NCI-H82 treated with DMSO at 0.1 percent for 48 hours (cell line): ENCODE measurements around the gene PLA2G4C.

ENCODE experiments used
- DNase-seq: peaks from one replicate; lab custom pipeline; 2025; ENCODE audit not compliant: unreplicated experiment; lab: John Stamatoyannopoulos, UW

PLA2G4C gene, protein sequence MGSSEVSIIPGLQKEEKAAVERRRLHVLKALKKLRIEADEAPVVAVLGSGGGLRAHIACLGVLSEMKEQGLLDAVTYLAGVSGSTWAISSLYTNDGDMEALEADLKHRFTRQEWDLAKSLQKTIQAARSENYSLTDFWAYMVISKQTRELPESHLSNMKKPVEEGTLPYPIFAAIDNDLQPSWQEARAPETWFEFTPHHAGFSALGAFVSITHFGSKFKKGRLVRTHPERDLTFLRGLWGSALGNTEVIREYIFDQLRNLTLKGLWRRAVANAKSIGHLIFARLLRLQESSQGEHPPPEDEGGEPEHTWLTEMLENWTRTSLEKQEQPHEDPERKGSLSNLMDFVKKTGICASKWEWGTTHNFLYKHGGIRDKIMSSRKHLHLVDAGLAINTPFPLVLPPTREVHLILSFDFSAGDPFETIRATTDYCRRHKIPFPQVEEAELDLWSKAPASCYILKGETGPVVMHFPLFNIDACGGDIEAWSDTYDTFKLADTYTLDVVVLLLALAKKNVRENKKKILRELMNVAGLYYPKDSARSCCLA

GRCh38 chr19:48110350-48110966 lies at the start of gene PLA2G4C:
PLA2G4C (minus strand) TSS chr19:48110817; CDS start chr19:48106529, 4,288 bp downstream.
- peak; percentile 83 for DNase-seq

DNA sequence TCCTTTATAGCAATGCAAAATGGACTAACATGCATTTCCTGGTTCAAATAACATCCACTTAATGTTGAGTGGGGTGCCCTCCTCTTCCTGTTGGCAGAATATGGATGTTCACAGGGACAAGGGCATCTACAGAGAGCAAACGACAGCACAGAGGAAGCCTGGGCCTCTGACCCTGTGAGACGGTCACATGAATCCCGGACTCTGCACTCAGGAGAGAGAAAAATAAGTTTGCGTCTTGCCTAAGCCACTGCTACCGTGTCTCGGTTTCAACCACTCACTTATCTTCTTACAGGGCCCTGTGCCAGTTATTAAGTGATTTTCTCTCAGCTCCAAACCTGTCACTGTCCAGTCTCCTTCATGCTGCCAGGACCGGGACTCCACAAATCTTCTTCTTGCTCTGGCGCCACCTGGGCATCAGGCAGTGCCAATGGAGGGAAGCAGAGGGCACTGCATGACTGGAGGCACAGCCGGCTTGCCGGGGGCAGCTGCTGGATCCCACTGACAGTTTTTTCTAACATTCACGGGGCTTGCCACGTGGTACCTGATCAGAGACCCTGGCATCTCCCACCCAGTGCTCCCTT lies 47.7 kb upstream of the PLA2G4C start:
- no peak for DNase-seq

- DNase-seq: no peak
Measured at GRCh38 chr19:48154003-48154402, 43.4 kb upstream of the PLA2G4C start.

DNA sequence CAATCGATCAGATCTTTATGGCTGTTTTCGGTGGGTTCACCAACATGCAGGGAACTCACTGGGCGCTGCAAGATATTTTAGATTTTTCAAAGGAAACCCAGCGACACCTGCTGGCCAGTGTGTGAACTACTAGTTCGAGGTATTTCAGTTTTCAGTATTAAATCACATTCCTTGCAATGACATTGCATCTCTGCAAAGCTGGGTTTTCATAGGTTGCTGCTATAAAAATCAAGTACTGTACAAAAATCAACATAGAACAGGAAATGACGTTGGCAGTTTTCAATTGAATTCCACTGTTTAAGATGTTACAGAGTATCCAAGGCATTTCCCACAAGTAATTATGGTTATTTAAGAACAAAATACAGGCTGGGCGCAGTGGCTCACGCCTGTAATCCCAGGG lies 41.9 kb upstream of the PLA2G4C start:
- DNase-seq: peak; percentile 30

DNA sequence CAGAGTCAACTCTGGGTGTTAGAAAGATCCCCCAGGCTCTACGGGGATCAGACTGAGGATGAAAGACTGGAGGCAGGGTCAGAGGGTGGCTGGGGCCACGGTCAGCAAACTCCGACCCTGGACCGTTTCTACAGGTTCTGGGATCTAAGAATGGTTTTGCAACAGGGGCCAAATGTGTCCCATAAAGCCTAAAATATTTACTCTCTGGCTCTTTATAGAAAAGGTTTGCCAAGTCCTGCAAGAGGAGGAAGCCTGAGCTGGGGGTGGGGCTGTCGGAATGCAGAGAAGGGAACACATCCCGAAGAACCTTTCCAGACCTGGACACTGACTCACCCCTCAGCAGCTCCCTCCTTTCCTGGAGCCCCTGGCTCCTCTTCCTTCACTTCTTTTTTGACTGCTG lies 38.8 kb upstream of the PLA2G4C start:
- no peak for DNase-seq

DNA sequence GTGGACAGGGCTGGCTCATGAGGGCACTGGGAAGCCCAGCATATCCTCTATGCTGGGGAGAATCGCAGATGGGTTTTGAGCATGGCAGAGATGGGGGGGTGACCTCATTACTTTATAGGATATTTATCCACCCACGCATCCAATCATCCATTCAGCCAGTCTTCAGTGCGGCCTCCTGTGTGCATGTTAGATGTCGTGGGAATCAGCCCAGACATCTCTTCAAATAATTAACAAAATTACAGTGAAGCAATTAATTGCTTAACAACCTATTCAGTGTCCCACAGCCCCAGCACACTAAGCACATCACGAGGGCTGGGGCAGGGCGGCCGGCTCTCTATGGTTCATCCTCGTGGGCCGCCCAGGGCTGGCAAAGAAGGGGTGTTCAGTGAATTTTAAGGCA lies 38.0 kb upstream of the PLA2G4C start:
- no peak for DNase-seq

DNA sequence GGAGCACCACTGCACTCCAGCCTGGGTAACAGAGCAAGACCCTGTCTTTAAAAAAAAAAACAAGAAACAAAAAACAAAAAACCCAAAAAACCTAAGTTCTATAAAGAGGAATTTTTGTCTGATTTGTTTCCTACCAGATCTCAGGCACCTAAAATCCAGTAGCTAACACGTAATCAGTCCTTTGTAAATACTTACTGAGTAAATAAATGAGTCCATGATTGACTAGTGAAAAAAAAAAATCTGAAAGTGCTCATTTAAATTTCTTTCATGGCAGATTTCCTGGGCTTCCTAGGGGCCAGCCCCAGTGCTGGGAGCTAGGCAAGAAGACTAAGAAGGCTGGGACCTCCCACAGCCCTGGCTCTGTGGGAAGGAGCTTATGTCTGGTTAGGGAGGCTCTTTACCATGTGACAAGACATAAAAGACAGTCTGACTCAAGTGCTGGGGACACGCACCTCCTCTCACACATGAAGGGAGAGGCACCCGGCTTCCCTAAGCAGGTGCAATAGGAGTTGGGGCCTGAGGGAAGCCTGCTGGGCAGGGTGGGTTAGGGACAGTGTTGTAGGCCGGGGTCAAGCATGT lies 37.1 kb upstream of the PLA2G4C start:
- no peak for DNase-seq

- no peak for DNase-seq
Measured at GRCh38 chr19:48139053-48139452, 28.4 kb upstream of the PLA2G4C start.

DNA sequence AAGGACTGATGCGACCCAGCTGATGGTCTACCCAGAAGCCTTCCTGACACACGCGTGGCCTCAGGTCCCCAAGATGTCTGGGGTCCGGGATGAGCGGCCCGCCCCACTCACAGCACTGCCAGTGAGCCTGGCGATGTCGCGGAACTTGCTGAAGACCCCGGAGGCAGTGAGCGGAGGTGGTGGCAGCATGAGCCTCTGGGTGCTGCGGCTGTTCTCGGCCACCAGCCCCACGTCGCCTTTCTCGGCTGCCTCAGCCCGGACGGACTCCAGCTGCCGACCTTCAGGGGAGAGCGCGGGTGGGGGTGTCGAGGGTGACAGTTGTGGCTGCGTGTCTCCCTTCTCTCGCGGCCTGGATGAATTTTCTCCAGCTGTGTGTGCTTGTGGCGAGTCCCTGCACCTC lies 26.8 kb upstream of the PLA2G4C start:
- no peak for DNase-seq

GRCh38 chr19:48136547-48136946 lies 25.9 kb upstream of the PLA2G4C start:
- DNase-seq: no peak

DNA sequence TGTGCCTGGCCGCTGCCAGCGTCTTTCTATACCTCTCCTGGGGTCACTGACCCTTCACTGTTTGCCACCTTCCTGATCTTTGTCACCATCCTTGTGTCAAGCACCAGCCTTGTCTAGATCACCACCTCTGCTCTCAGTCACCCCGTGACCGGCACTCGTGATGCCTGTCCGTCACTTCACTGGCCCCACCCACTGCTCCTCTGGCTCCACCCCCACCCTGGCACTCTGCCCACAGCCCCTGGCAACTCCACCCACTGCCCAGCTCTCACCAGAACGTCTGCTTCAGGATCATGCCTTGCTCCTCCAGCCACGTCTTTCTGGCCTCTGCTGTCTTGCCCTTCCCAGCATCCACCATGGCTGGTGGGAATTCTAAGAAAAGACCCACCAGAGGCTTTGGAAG lies 24.8 kb upstream of the PLA2G4C start:
- no peak for DNase-seq

DNA sequence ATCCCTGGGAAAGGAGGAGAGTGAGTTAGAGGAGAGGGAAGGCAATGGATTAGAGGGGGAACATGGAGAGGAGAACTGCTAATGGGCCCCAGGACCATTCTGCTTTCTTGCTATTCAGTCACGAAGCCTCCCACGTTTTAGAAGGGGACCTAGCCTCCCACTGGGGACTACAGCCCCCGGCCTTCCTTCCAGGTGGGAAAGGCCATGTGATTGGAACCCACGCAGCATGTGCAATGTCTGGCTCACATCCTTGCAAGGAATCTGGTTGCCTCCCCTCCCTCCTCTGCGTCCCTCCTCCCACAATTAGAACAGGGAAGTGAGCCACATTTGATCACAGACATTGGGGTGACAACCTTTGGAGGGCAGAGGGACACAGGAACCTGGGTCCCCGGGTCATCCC lies 22.5 kb upstream of the PLA2G4C start:
- DNase-seq: no peak

DNA sequence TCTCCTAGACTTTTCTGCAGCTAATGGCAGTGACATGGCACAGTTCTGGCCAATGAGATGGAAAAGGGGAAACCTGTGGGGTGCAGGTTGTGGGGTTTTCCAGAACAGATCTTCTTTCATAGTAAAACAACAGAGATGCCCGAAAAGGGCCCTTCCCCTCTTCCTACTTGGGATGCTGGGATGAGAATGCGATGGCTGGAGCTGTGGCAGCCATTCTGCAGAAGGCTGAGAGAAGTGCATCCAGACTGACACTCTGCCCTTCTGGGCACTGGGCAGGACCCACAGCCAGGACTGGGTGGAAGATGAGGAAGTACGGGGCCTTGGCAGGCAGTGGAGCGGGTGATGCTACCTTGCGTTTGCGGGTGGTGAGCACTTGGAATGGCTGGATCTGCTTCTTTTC lies 16.9 kb upstream of the PLA2G4C start:
- no peak for DNase-seq

- no peak for DNase-seq
Measured at GRCh38 chr19:48123907-48124651, 13.5 kb upstream of the PLA2G4C start.

- DNase-seq: no peak
Measured at GRCh38 chr19:48122421-48122820, 11.8 kb upstream of the PLA2G4C start.

- DNase-seq: no peak
Measured at GRCh38 chr19:48121909-48122371, 11.3 kb upstream of the PLA2G4C start.

GRCh38 chr19:48121066-48121465 lies 10.4 kb upstream of the PLA2G4C start:
- DNase-seq: no peak

DNA sequence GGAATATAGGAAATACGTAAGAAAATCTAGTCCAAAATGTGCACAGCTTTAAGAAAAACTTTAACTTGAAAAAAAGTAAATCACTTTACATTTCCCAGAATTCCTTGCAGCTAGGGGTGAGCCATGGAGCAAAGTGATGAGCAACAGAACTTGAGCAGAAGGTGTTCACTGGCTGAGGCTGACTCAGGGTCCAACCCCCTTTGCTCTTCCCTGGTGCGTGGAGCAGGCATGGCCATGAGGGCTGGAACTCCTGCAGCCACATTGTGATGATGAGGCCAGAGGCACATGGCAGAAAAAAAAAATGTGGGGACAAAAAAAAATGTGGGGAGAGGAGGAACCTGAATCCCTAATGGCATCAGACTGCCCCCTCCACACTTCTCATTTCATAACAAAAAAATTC lies 9.9 kb upstream of the PLA2G4C start:
- no peak for DNase-seq

GRCh38 chr19:48118131-48118517 lies 7.5 kb upstream of the PLA2G4C start:
- DNase-seq: no peak

GRCh38 chr19:48117515-48118130 lies 7.0 kb upstream of the PLA2G4C start:
- no peak for DNase-seq
